Activated T-cell treated with anti-CD3 and anti-CD28 coated beads, Interleukin-2, amount 50 U/mL, for 4 hours (primary cell): ENCODE measurements around the gene HPD. TPM values are rescaled to one million over a fixed set of nuclear protein-coding genes. Genes with fewer than 3 reads are reported as not detected.

Source experiments
- total RNA-seq, 3 donors: library from RNA; stranded (reverse); gene quantifications; one replicate each; pipeline ENCODE4 v1.2.1, GENCODE V29; 2021

The HPD gene
- total RNA-seq, 3 donors from 2014 or later: 0.20 to 0.27 (median 0.26) TPM

Other genes with a start within 250 kb of the HPD start
- gene ORAI1, start 232.3 kb downstream of the HPD start, total RNA-seq: 10 to 100 TPM; 46.2 to 49.8 (median 48.9) TPM
- gene MORN3, start 189.2 kb downstream of the HPD start, total RNA-seq: 1 to 10 TPM in 2 of 3 donors, under 1 TPM in 1; 0.60 to 1.2 (median 1.2) TPM
- gene TMEM120B, start 146.1 kb downstream of the HPD start, total RNA-seq: 10 to 100 TPM; 14.2 to 19.1 (median 17.7) TPM
- gene RHOF, start 65.2 kb downstream of the HPD start, total RNA-seq: 10 to 100 TPM; 80.7 to 94.6 (median 85.8) TPM
- 10 to 100 TPM; 30.4 to 32.7 (median 31.7) TPM for gene SETD1B, start 54.9 kb downstream of the HPD start, total RNA-seq
- 100 to 1,000 TPM in 2 of 3 donors, 10 to 100 TPM in 1; 97.7 to 106 (median 103) TPM for gene PSMD9, start 29.9 kb upstream of the HPD start, total RNA-seq
- gene CFAP251, start 59.7 kb upstream of the HPD start, total RNA-seq: under 1 TPM; 0.46 to 0.82 (median 0.78) TPM
- 10 to 100 TPM in 1 of 3 donors, 1 to 10 TPM in 2; 8.9 to 10.6 (median 9.0) TPM for gene BCL7A, start 163.0 kb upstream of the HPD start, total RNA-seq
- gene MLXIP, start 219.9 kb upstream of the HPD start, total RNA-seq: 10 to 100 TPM; 35.9 to 42.3 (median 37.9) TPM